Smooth muscle cell (in vitro differentiated cells): ENCODE results near the gene MAGI1. TPM values are rescaled to one million over a fixed set of nuclear protein-coding genes. Genes with fewer than 3 reads are reported as not detected.

Experiments
- DNase-seq: peaks from one replicate; lab custom pipeline; 2025; ENCODE audit not compliant: unreplicated experiment; lab: John Stamatoyannopoulos, UW
- H2AFZ ChIP-seq: fragments of 200-600 bp; sonication (generic); 2 replicates; pipeline ENCODE4 v1.6.0; 2016; ENCODE audit warnings: antibody characterized with exemption, low read depth, mild to moderate bottlenecking
- H3F3A ChIP-seq: fragments of 200-600 bp; sonication (generic); 2 replicates; pipeline ENCODE4 v1.6.0; 2017; ENCODE audit warnings: antibody characterized with exemption, low read depth
- H3K27ac ChIP-seq: fragments of 200-600 bp; sonication (generic); 2 replicates; pipeline ENCODE4 v1.5.1; 2016; ENCODE audit warnings: low read depth, mild to moderate bottlenecking
- H3K27me3 ChIP-seq: fragments of 200-600 bp; sonication (generic); 2 replicates; pipeline ENCODE4 v1.6.1; 2016; ENCODE audit warnings: low read depth, mild to moderate bottlenecking
- H3K36me3 ChIP-seq: fragments of 200-600 bp; sonication (generic); 2 replicates; pipeline ENCODE4 v1.5.1; 2016; ENCODE audit warnings: low read depth
- H3K4me1 ChIP-seq: fragments of 200-600 bp; sonication (generic); 2 replicates; pipeline ENCODE4 v1.5.1; 2016; ENCODE audit warnings: low read depth
- H3K4me2 ChIP-seq: fragments of 200-600 bp; sonication (generic); 2 replicates; pipeline ENCODE4 v1.6.0; 2016; ENCODE audit warnings: mild to moderate bottlenecking
- H3K4me3 ChIP-seq: fragments of 200-600 bp; sonication (generic); 2 replicates; pipeline ENCODE4 v1.5.1; 2016; ENCODE audit warnings: mild to moderate bottlenecking
- H3K79me2 ChIP-seq: fragments of 200-600 bp; sonication (generic); 2 replicates; pipeline ENCODE4 v1.6.0; 2016; ENCODE audit warnings: low read depth, mild to moderate bottlenecking
- H3K9ac ChIP-seq: fragments of 200-600 bp; sonication (generic); 2 replicates; pipeline ENCODE4 v1.6.0; 2016; ENCODE audit warnings: low read depth
- H3K9me3 ChIP-seq: fragments of 200-600 bp; sonication (generic); replicated peaks from 2 replicates; pipeline ENCODE4 v1.5.1; 2016; ENCODE audit warnings: low read depth
- H4K20me1 ChIP-seq: fragments of 200-600 bp; sonication (generic); 2 replicates; pipeline ENCODE4 v1.6.0; 2016; ENCODE audit warnings: low read depth
- CTCF ChIP-seq: fragments of 200-600 bp; sonication (generic); IDR thresholded peaks from 2 replicates; pipeline ENCODE4 v1.5.1; 2017; ENCODE audit warnings: borderline replicate concordance, mild to moderate bottlenecking, antibody characterized with exemption; ENCODE audit not compliant: insufficient read depth, poor library complexity, severe bottlenecking
- WGBS: methylation state at CpG from one replicate; pipeline ENCODE4 v1.1.7; 2016; ENCODE audit warnings: low lambda C conversion rate; 5-methylcytosine and 5-hydroxymethylcytosine counted together
- polyA plus RNA-seq: library from polyadenylated mRNA; unstranded; fragments of >200 nt; fragmentation: Nextera tagmentation; extraction: Ambion mirVana; gene quantifications from 2 replicates; pipeline ENCODE4 v1.2.1, GENCODE V29; 2016
- total RNA-seq: library from RNA; depleted of rRNA; stranded (reverse); fragments of >200 nt; gene quantifications from 2 replicates; pipeline ENCODE4 v1.2.3, GENCODE V29; 2014

Gene MAGI1
- total and polyA plus RNA-seq, 2 experiments from 2014 or later: 9.9 to 23.3 TPM

- peaks cover 9% of the 10 kb centered on the region for H4K20me1 ChIP-seq
- no peaks in the 10 kb centered on the region for H3K9me3 ChIP-seq
- H3K27ac ChIP-seq: no peak overlapping the region
- TF ChIP-seq CTCF: no peak
- 96% methylated on average over 6 of the region's 6 CpGs for WGBS
- H3K4me3 ChIP-seq: no peak overlapping the region
- H3K4me1 ChIP-seq: peaks cover 24% of the 10 kb centered on the region
- H3F3A ChIP-seq: no peaks in the 10 kb centered on the region
- H2AFZ ChIP-seq: no peak overlapping the region
- DNase-seq: no peak
- H3K9ac ChIP-seq: no peak overlapping the region
- no peak overlapping the region for H3K4me2 ChIP-seq
- H3K79me2 ChIP-seq: peaks cover 6% of the 10 kb centered on the region
- H3K36me3 ChIP-seq: no peaks in the 10 kb centered on the region
- H3K27me3 ChIP-seq: no peaks in the 10 kb centered on the region
These were observed 230.3 kb downstream of the MAGI1 start for GRCh38 chr3:65808407-65808806.

- H4K20me1 ChIP-seq: peaks cover 9% of the 10 kb centered on the region
- no peak overlapping the region for H3K27ac ChIP-seq
- TF ChIP-seq CTCF: no peak
- DNase-seq: no peak
- no peak overlapping the region for H2AFZ ChIP-seq
- peaks cover 11% of the 10 kb centered on the region for H3K79me2 ChIP-seq
- no peaks in the 10 kb centered on the region for H3K27me3 ChIP-seq
- H3K4me2 ChIP-seq: peak overlapping the region; percentile 25
- H3K9me3 ChIP-seq: no peaks in the 10 kb centered on the region
- 68% methylated on average over 5 of the region's 5 CpGs for WGBS
- H3K36me3 ChIP-seq: no peaks in the 10 kb centered on the region
- no peak overlapping the region for H3K9ac ChIP-seq
- H3K4me1 ChIP-seq: peaks cover 21% of the 10 kb centered on the region
- no peak overlapping the region for H3K4me3 ChIP-seq
- H3F3A ChIP-seq: no peaks in the 10 kb centered on the region
These were observed 231.5 kb downstream of the MAGI1 start for GRCh38 chr3:65807225-65807624.

GRCh38 chr3:65806600-65806999, 232.1 kb downstream of the MAGI1 start:
- no peak for TF ChIP-seq CTCF
- Histone ChIP-seq H3K4me3 (no peak overlapping the region), H3K4me2 (no peak overlapping the region), H3K79me2 (peaks cover 11% of the 10 kb centered on the region), H3K36me3 (no peaks in the 10 kb centered on the region), H3K9ac (no peak overlapping the region), H3F3A (no peaks in the 10 kb centered on the region), H2AFZ (no peak overlapping the region), H3K27ac (no peak overlapping the region), H4K20me1 (peaks cover 14% of the 10 kb centered on the region), H3K9me3 (no peaks in the 10 kb centered on the region), H3K4me1 (peaks cover 15% of the 10 kb centered on the region), H3K27me3 (no peaks in the 10 kb centered on the region)
- WGBS: 91% methylated on average over 1 of the region's 1 CpG
- no peak for DNase-seq

- Histone ChIP-seq H3K9me3 (no peaks in the 10 kb centered on the region), H3K27me3 (no peaks in the 10 kb centered on the region), H4K20me1 (peaks cover 48% of the 10 kb centered on the region), H3K36me3 (no peaks in the 10 kb centered on the region), H3K4me1 (peaks cover 15% of the 10 kb centered on the region), H3F3A (no peaks in the 10 kb centered on the region), H3K9ac (no peak overlapping the region), H3K27ac (no peak overlapping the region), H3K4me3 (no peak overlapping the region), H3K79me2 (peaks cover 3% of the 10 kb centered on the region), H3K4me2 (no peak overlapping the region), H2AFZ (no peak overlapping the region)
- DNase-seq: no peak
- TF ChIP-seq CTCF: no peak
- 78% methylated on average over 4 of the region's 4 CpGs for WGBS
These were observed 242.0 kb downstream of the MAGI1 start for GRCh38 chr3:65796676-65797075.
